Caco-2 (cell line): ENCODE results near the gene RUFY3. TPM values are rescaled to one million over a fixed set of nuclear protein-coding genes. Genes with fewer than 3 reads are reported as not detected.

Experiments used
- BruUV-seq: library from RNA; stranded (reverse); fragments of 400-500 nt; replicated peaks from 2 replicates; lab custom pipeline; 2021; lab: Mats Ljungman, UMichigan
- CTCF ChIA-PET: fragments of 300-600 bp; sonication (Branson Sonifier 250); formaldehyde crosslinking; loops from one replicate; lab custom pipeline; 2022; ENCODE audit warnings: antibody characterized with exemption; lab: Charles Lee
- POLR2A ChIA-PET: fragments of 300-600 bp; sonication (Branson Sonifier 250); formaldehyde crosslinking; loops from one replicate; lab custom pipeline; 2022; ENCODE audit warnings: antibody characterized with exemption; lab: Charles Lee
- DNase-seq, 2 experiments: peaks; one replicate each; pipeline versions ENCODE4 v3.0.0 to v3.0.0-alpha.2; 2020 to 2022
- H3K27me3 ChIP-seq: replicated peaks from 2 replicates; pipeline ENCODE4 v1.6.0; 2011; ENCODE audit warnings: low read length; ENCODE audit not compliant: control insufficient read depth, insufficient read depth
- H3K36me3 ChIP-seq: 2 replicates; pipeline ENCODE4 v1.5.1; 2011; ENCODE audit warnings: low read length; ENCODE audit not compliant: control insufficient read depth, insufficient read depth
- H3K4me1 ChIP-seq: fragments of 250-450 bp; sonication (Bioruptor Pico); 2 replicates; pipeline ENCODE4 v1.5.1; 2020; ENCODE audit warnings: mild to moderate bottlenecking
- H3K4me3 ChIP-seq: 2 replicates; pipeline ENCODE4 v1.5.1; 2011; ENCODE audit warnings: low read depth, mild to moderate bottlenecking, control low read depth, low read length
- H3K9me3 ChIP-seq: fragments of 250-450 bp; sonication (Bioruptor Pico); 2 replicates; pipeline ENCODE4 v1.5.1; 2020; ENCODE audit warnings: mild to moderate bottlenecking, moderate library complexity
- H3K27ac Mint-ChIP-seq: one replicate; pipeline ENCODE4 v1.8.0; 2022; ENCODE audit warnings: mixed read lengths; ENCODE audit not compliant: unreplicated experiment
- H3K27me3 Mint-ChIP-seq: one replicate; pipeline ENCODE4 v1.8.0; 2022; ENCODE audit warnings: mixed read lengths; ENCODE audit not compliant: insufficient read depth, unreplicated experiment
- H3K36me3 Mint-ChIP-seq: one replicate; pipeline ENCODE4 v1.8.0; 2022; ENCODE audit warnings: mild to moderate bottlenecking, mixed read lengths; ENCODE audit not compliant: insufficient read depth, unreplicated experiment
- H3K4me1 Mint-ChIP-seq: one replicate; pipeline ENCODE4 v1.8.0; 2022; ENCODE audit warnings: low read depth, mixed read lengths; ENCODE audit not compliant: unreplicated experiment
- H3K4me3 Mint-ChIP-seq: one replicate; pipeline ENCODE4 v1.8.0; 2022; ENCODE audit warnings: mild to moderate bottlenecking, moderate library complexity, mixed read lengths; ENCODE audit not compliant: unreplicated experiment
- H3K9me3 Mint-ChIP-seq: one replicate; pipeline ENCODE4 v1.8.0; 2022; ENCODE audit warnings: mixed read lengths; ENCODE audit not compliant: unreplicated experiment
- intact Hi-C: fragments of 100-400 bp; cut with micrococcal nuclease; formaldehyde crosslinking; loops from one replicate; pipeline ENCODE4 v1.10.0; 2022; ENCODE audit not compliant: unreplicated experiment
- total RNA-seq: library from RNA; stranded (reverse); gene quantifications from 2 replicates; pipeline ENCODE4 v1.2.3, GENCODE V29; 2022
- TF ChIP-seq, protein P1 (sequence below), 2 experiments: fragments of 200-600 bp in 1 of 2; IDR thresholded peaks; 1 replicate in 1 of 2; 2 replicates in 1 of 2; pipeline versions ENCODE4 v1.5.1 to v1.8.0; 2011 to 2022; ENCODE audit warnings: antibody characterized with exemption in 1 of 2, control low read depth in 1 of 2, inconsistent platforms in 1 of 2, low read depth in 1 of 2, low read length in 1 of 2, mild to moderate bottlenecking in 1 of 2, moderate library complexity in 1 of 2; ENCODE audit not compliant: insufficient read depth in 1 of 2, severe bottlenecking in 1 of 2, unreplicated experiment in 1 of 2

RUFY3 gene
- total RNA-seq, 1 experiment from 2014 or later = 36.6 TPM

DNA sequence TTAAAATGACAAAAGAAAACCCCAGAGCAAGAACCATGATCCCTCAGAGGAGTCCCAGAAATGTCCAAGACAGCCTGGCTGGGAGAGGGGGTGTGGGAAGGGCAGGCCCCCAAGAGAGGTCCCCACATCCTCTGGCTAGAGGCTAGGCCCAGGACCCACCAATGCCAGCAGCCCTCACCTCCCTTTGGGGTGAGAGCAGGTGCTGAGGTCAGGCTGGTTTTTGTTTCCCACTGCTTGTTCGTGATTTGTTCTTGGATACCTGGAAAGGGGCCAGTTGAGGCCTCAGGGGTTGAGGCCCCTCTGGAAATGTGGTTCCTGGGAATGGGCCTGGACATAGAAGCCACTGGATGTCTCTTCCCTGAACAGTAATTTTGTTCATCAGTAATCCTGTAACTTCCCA lies 120.2 kb downstream of the RUFY3 start:
- DNase-seq = no peak
- no peaks in the 10 kb centered on the region for H3K4me1 ChIP-seq
- H3K4me1 Mint-ChIP-seq = peaks cover 2% of the 10 kb centered on the region
- H3K27me3 ChIP-seq = no peaks in the 10 kb centered on the region
- no TSS peak for BruUV-seq
- intact Hi-C loops = no loop called here
- H3K36me3 ChIP-seq = no peaks in the 10 kb centered on the region
- no peak overlapping the region for H3K4me3 ChIP-seq
- no peak overlapping the region for H3K4me3 Mint-ChIP-seq
- H3K27me3 Mint-ChIP-seq = no peaks in the 10 kb centered on the region
- H3K9me3 Mint-ChIP-seq = no peaks in the 10 kb centered on the region
- ChIA-PET POLR2A (no interaction called here), CTCF (no interaction called here)
- H3K9me3 ChIP-seq = no peaks in the 10 kb centered on the region
- TF ChIP-seq, protein P1, sequence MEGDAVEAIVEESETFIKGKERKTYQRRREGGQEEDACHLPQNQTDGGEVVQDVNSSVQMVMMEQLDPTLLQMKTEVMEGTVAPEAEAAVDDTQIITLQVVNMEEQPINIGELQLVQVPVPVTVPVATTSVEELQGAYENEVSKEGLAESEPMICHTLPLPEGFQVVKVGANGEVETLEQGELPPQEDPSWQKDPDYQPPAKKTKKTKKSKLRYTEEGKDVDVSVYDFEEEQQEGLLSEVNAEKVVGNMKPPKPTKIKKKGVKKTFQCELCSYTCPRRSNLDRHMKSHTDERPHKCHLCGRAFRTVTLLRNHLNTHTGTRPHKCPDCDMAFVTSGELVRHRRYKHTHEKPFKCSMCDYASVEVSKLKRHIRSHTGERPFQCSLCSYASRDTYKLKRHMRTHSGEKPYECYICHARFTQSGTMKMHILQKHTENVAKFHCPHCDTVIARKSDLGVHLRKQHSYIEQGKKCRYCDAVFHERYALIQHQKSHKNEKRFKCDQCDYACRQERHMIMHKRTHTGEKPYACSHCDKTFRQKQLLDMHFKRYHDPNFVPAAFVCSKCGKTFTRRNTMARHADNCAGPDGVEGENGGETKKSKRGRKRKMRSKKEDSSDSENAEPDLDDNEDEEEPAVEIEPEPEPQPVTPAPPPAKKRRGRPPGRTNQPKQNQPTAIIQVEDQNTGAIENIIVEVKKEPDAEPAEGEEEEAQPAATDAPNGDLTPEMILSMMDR (IDR thresholded peaks at IDR 0.05; ENCODE audit: insufficient read depth in 1 of 2, low read depth in 1 of 2, low read length in 1 of 2, severe bottlenecking in 1 of 2, unreplicated experiment in 1 of 2) = no peak
- no peak overlapping the region for H3K27ac Mint-ChIP-seq
- peaks cover 15% of the 10 kb centered on the region for H3K36me3 Mint-ChIP-seq

DNA sequence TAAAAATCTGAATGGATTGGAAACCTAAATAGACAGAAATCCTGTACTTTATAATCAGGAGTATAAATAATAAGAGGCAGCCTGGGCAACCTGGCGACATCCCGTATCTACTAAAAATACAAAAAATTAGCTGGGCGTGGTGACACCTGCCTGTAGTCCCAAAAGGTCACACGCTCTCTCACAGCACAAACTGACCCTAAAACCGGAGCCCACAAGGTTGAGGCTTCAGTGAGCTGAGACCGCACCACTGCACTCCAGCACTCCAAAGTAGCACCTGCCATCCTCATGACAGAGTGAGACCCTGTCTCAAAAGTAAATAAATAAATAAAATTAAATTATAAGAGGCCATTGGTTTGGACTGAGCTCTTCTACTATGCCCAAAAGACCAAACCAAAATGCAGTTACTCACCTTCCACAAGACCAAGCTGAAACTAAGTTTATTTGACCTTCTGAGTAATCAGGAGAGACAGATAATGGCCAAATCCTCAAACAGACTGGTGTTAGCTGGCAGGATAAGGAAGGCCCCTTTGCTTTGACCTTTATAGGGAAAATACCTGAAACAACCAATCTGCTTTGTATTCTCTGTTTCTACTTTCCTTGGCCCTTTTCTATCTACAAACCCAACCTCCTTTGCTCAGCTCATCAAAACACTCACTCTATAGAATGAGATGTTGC lies 121.1 kb downstream of the RUFY3 start:
- Mint-ChIP-seq H3K9me3 (no peaks in the 10 kb centered on the region), H3K27ac (no peak overlapping the region), H3K4me3 (no peak overlapping the region), H3K4me1 (no peaks in the 10 kb centered on the region), H3K27me3 (no peaks in the 10 kb centered on the region), H3K36me3 (peaks cover 13% of the 10 kb centered on the region)
- TF ChIP-seq, protein P1 (IDR thresholded peaks at IDR 0.05; ENCODE audit: insufficient read depth in 1 of 2, low read depth in 1 of 2, low read length in 1 of 2, severe bottlenecking in 1 of 2, unreplicated experiment in 1 of 2) = no peak
- no peaks in the 10 kb centered on the region for H3K36me3 ChIP-seq
- intact Hi-C loops = no loop called here
- H3K9me3 ChIP-seq = no peaks in the 10 kb centered on the region
- no peak for DNase-seq
- no peaks in the 10 kb centered on the region for H3K4me1 ChIP-seq
- no TSS peak for BruUV-seq
- no peak overlapping the region for H3K4me3 ChIP-seq
- POLR2A ChIA-PET = no interaction called here
- no peaks in the 10 kb centered on the region for H3K27me3 ChIP-seq
- CTCF ChIA-PET = interaction anchor here (0.7 kb wide), 1 partner anchor 167 kb away, joined by 3 read pairs; no protein-coding TSS in a partner anchor

DNA sequence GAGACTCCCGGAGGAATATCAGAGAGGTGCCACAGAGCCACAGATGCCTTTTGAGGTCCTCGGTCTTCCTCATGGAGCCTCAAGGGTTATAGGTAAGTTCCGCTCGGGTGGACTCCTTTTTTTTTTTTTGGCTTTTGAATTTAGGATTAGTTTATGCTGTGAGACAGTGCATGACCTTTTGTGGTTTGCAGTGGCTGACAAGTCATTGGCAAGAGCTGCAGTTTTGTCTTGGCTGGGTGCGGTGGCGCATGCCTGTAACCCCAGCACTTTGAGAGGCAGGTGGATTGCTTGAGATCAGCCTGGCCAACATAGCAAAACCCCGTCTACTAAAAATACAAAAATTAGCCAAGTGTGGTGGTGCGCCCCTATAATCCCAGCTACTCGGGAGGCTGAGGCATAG lies 122.4 kb downstream of the RUFY3 start:
- no peaks in the 10 kb centered on the region for H3K4me1 Mint-ChIP-seq
- DNase-seq = no peak
- no peaks in the 10 kb centered on the region for H3K9me3 ChIP-seq
- intact Hi-C loops = no loop called here
- peaks cover 8% of the 10 kb centered on the region for H3K36me3 Mint-ChIP-seq
- H3K36me3 ChIP-seq = no peaks in the 10 kb centered on the region
- H3K27me3 ChIP-seq = no peaks in the 10 kb centered on the region
- TF ChIP-seq, protein P1 (IDR thresholded peaks at IDR 0.05; ENCODE audit: insufficient read depth in 1 of 2, low read depth in 1 of 2, low read length in 1 of 2, severe bottlenecking in 1 of 2, unreplicated experiment in 1 of 2) = no peak
- no peak overlapping the region for H3K27ac Mint-ChIP-seq
- ChIA-PET POLR2A (no interaction called here), CTCF (interaction anchor here (1.2 kb wide), 1 partner anchor 166 kb away, joined by 5 read pairs; no protein-coding TSS in a partner anchor)
- H3K9me3 Mint-ChIP-seq = no peaks in the 10 kb centered on the region
- no TSS peak for BruUV-seq
- no peak overlapping the region for H3K4me3 Mint-ChIP-seq
- no peaks in the 10 kb centered on the region for H3K4me1 ChIP-seq
- H3K4me3 ChIP-seq = no peak overlapping the region
- no peaks in the 10 kb centered on the region for H3K27me3 Mint-ChIP-seq
